Stimulated activated CD4-positive, alpha-beta T cell treated with anti-CD3 and anti-CD28 coated beads, Interleukin-15, amount 100 ng/mL, for 24 hours (primary cell): ENCODE results near the gene CST6.
A peak's percentile ranks its signal among the peaks of the same experiment; 100 is the strongest.

ENCODE experiments used
- DNase-seq: peaks from one replicate; pipeline ENCODE4 v3.0.0-alpha.2; 2020

Gene CST6

GRCh38 chr11:66048547-66049323 lies 36.9 kb downstream of the CST6 start, which contains the start of gene GAL3ST3:
TSS of gene GAL3ST3 (minus strand) at chr11:66049161. CDS start at chr11:66045415, 3,746 bp downstream.
- DNase-seq: no peak

- DNase-seq: no peak
These were observed 38.9 kb downstream of the CST6 start for GRCh38 chr11:66050581-66051231.

GRCh38 chr11:66051371-66051765 lies 39.6 kb downstream of the CST6 start:
- DNase-seq: no peak

- peak; percentile 98 for DNase-seq
These were observed 40.2 kb downstream of the CST6 start, which contains the start of gene SF3B2 for GRCh38 chr11:66051766-66052663. TSS of gene SF3B2 (plus strand) at chr11:66052364. CDS start at chr11:66052385, 21 bp downstream.

GRCh38 chr11:66052664-66052982 lies 40.8 kb downstream of the CST6 start:
- DNase-seq: no peak

GRCh38 chr11:66055021-66055420 lies 43.2 kb downstream of the CST6 start:
- DNase-seq: no peak

GRCh38 chr11:66056501-66056900 lies 44.7 kb downstream of the CST6 start:
- no peak for DNase-seq

GRCh38 chr11:66059966-66060680 lies 48.3 kb downstream of the CST6 start:
- DNase-seq: no peak

GRCh38 chr11:66061268-66061667 lies 49.5 kb downstream of the CST6 start:
- no peak for DNase-seq

GRCh38 chr11:66062408-66062807 lies 50.6 kb downstream of the CST6 start:
- DNase-seq: no peak
